Fibroblast of villous mesenchyme (primary cell): ENCODE results near the gene TRABD2B. TPM values are rescaled to one million over a fixed set of nuclear protein-coding genes. Genes with fewer than 3 reads are reported as not detected.

Experiments
- DNase-seq: peaks from one replicate; pipeline ENCODE4 v3.0.0-alpha.2; 2010; ENCODE audit warnings: low read depth
- H3K4me3 ChIP-seq: 2 replicates; pipeline ENCODE4 v1.5.1; 2011; ENCODE audit warnings: low read depth, mild to moderate bottlenecking, low read length
- total RNA-seq: library from RNA; depleted of rRNA; stranded (reverse); fragments of >200 nt; gene quantifications from 2 replicates; pipeline ENCODE4 v1.2.3, GENCODE V29; 2012
- TF ChIP-seq, protein P1 (sequence below): IDR thresholded peaks from 2 replicates; pipeline ENCODE4 v1.5.1; 2012; ENCODE audit warnings: low read depth, mild to moderate bottlenecking, low read length; ENCODE audit not compliant: insufficient read depth

The TRABD2B gene
- total RNA-seq, 1 donor = not detected

DNA sequence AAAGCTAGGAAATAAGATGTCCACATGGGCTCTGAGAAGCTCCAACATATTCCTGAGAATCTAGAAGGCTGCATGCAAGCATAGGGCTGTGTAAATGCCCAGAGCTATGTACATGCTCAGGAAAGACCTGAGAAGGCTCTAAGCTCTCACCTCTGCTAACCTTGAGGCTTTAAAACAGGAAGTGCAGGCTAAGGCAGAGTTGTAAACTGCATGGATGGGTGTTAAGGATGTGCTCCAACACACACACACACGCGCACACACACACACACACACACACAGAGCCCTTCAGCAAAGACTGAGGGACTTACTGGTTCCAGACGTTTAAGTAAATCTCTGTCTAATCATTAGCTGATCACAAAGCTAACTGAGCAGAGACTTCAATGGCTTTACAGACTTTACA, 162.9 kb downstream of the TRABD2B start:
- DNase-seq = no peak
- TF ChIP-seq, protein P1, sequence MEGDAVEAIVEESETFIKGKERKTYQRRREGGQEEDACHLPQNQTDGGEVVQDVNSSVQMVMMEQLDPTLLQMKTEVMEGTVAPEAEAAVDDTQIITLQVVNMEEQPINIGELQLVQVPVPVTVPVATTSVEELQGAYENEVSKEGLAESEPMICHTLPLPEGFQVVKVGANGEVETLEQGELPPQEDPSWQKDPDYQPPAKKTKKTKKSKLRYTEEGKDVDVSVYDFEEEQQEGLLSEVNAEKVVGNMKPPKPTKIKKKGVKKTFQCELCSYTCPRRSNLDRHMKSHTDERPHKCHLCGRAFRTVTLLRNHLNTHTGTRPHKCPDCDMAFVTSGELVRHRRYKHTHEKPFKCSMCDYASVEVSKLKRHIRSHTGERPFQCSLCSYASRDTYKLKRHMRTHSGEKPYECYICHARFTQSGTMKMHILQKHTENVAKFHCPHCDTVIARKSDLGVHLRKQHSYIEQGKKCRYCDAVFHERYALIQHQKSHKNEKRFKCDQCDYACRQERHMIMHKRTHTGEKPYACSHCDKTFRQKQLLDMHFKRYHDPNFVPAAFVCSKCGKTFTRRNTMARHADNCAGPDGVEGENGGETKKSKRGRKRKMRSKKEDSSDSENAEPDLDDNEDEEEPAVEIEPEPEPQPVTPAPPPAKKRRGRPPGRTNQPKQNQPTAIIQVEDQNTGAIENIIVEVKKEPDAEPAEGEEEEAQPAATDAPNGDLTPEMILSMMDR = no peak
- no peak overlapping the region for H3K4me3 ChIP-seq

DNA sequence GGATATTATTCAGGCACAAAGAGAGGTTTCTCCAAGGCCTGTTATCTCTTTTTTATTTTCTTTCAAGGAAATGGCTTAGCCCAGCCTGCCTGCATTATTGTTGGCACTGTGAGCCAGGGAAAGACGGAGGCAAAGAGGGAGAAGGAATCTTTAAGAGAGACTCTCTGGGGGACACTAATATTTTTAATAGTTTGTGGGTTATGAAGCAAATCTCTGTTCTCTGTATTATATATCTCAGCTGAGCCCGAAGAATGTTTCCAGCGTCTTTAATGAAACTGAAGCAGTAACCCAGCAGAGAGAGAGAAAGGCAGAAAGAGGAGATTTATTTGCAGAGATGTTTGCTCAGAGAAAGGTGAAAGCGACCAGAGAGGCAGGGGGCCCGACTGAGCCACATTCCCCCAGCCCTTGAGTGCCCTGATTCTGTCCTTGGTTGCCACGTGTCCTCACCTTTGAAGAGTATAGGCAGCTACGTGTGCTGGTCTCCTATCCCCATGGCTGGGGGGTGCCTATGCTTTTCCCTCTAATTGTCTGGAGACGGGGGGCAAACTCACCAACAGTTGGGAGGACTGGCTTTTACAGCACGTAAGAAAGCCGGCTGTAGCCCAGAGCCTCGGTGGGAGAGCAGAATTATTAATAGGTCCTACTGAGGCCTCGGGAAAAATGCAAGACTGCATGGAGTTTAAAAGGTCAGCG, 166.4 kb downstream of the TRABD2B start:
- TF ChIP-seq, protein P1 = no peak
- no peak for DNase-seq

DNA sequence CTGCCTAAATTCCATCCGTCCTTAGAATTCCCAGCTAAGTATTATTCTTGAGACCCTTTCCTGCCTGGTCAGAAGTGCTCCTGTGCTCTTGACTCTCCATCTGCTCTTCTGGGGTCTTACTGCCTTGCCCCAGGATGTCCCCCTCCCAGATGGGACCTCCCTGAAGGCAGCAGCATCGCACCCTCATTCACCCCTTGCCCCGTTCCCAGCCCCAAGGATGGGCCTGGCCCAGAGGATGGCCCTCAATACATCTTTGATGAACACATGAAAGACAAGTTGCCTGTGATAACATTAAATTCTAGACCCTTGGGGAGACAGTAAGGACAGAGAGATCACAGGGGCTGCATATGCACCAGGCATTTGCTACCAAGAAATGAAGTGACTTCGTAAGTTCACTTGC, 167.2 kb downstream of the TRABD2B start:
- TF ChIP-seq, protein P1 = no peak
- H3K4me3 ChIP-seq = no peak overlapping the region
- DNase-seq = no peak

More for the DNA sequence above, 166.4 kb downstream of the TRABD2B start:
- H3K4me3 ChIP-seq = no peak overlapping the region

DNA sequence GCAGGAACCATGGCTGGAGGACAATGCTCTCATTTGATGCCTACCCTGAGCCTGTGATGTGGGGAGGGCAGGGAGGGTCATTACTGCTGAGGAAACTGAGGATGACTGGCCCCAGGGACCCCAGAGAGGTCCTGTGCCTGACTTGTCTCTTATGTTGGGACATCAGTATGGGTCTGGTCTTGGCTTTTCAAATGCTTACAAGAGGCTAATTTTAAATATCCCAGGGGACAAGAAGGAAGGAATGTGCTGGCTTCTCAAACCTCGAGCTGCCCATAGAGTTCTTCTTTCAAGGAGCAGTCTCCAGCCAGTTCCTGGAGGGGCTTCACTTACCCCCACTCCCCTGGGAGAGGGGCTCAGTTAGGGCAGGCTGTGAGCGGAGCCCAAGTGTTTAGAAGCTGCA, 168.2 kb downstream of the TRABD2B start:
- TF ChIP-seq, protein P1 = no peak

DNA sequence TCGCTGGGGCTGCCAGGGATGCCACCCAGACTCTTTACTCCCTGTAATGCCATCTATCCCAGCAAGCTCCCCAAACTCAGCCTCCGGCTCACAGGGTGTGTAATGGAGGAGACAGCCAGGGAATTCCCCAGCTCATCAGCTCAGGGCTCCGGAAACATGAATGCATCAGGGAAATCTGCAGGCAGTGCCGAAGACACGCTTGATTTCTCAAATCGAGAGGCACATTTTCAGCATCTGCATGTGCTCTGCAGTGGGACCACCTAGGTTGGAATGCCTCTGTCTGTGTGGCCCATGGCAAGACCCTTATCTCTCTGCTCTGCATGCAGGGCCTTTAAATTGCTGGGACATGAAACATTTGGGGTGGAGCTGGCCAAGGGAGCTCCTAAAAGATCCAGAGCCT, 170.1 kb downstream of the TRABD2B start:
- DNase-seq = no peak
- no peak overlapping the region for H3K4me3 ChIP-seq
- TF ChIP-seq, protein P1 = no peak

More for the DNA sequence above, 168.2 kb downstream of the TRABD2B start:
- no peak for DNase-seq
- no peak overlapping the region for H3K4me3 ChIP-seq

DNA sequence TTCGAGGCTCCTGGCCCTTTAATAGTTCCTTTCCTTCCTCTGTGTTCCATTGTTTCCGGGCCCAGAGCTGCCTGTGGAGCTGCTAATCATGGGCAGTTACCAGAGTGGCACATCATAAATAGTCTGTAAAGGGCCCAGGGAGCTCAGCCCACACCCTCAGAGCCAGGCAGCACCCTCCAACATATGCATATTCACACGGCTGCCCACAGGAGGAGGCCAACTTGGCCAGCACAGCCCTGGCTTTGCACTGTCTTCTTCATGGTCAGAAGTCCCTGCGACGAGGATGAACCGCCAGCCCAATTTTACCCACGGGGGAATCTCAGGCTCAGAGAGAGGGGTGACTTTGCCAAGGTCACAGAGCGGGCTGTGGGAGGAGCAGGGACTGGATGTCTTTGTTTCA, 172.5 kb downstream of the TRABD2B start:
- no peak for DNase-seq
- no peak overlapping the region for H3K4me3 ChIP-seq
- TF ChIP-seq, protein P1 = no peak

DNA sequence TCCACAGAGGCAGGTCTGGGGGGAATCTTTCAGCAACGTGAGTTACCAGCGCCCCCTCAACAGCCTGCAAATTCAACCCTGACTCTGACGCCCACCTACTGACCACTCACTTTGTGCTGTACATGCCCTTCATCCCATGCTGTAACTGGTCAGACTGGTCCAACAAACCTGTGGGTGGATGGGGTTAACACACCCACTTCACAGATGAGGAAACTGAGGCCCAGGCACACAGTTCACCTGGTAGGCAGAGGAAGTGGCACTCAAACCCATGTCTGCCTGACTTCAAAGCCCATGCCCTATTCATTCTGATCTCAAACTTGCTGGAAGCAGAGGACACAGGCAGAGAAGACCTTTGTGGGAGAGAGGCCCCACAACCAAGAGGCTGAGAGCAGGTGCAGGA, 172.9 kb downstream of the TRABD2B start:
- no peak overlapping the region for H3K4me3 ChIP-seq
- TF ChIP-seq, protein P1 = no peak
- DNase-seq = no peak
